Activated CD4-positive, alpha-beta T cell treated with anti-CD3 and anti-CD28 coated beads, Interleukin-2, amount 50 U/mL, for 24 hours (primary cell): ENCODE measurements around the gene GHDC.
"Not testable (repeated sequence)": the region's sequence is repeated elsewhere in the genome, so short reads cannot be mapped to it uniquely, and the experiment has no call there.

Experiments
- DNase-seq, 2 donors: peaks; one replicate each; pipeline ENCODE4 v3.0.0-alpha.2; 2020; ENCODE audit warnings: low read depth in 1 of 2, low spot score in 1 of 2

Gene GHDC

GRCh38 chr17:42193969-42194899 is at the start of gene GHDC:
Gene GHDC (minus strand): TSS chr17:42194494. CDS start chr17:42193581, 913 bp downstream.
- peak; percentile 56 to 78 for DNase-seq

GRCh38 chr17:42243493-42243982 is 49.2 kb upstream of the GHDC start:
- DNase-seq = no peak

GRCh38 chr17:42241871-42242270 is 47.6 kb upstream of the GHDC start:
- no peak for DNase-seq

- DNase-seq = not testable (repeated sequence)
These were observed 46.6 kb upstream of the GHDC start for GRCh38 chr17:42240863-42241262.

- DNase-seq = no peak
These were observed 45.9 kb upstream of the GHDC start for GRCh38 chr17:42240201-42240600.

GRCh38 chr17:42239576-42239975 is 45.3 kb upstream of the GHDC start:
- not testable (repeated sequence) for DNase-seq

- DNase-seq = no peak
These were observed 42.5 kb upstream of the GHDC start for GRCh38 chr17:42236760-42237159.

- no peak for DNase-seq
These were observed 39.7 kb upstream of the GHDC start for GRCh38 chr17:42233994-42234393.

- DNase-seq = no peak
These were observed 38.9 kb upstream of the GHDC start for GRCh38 chr17:42233156-42233555.

- no peak for DNase-seq
These were observed 35.9 kb upstream of the GHDC start for GRCh38 chr17:42230225-42230624.

GRCh38 chr17:42227849-42228700 is 33.8 kb upstream of the GHDC start:
- DNase-seq = no peak

- DNase-seq = no peak
These were observed 31.4 kb upstream of the GHDC start for GRCh38 chr17:42225646-42226045.

- no peak for DNase-seq
These were observed 30.4 kb upstream of the GHDC start for GRCh38 chr17:42224651-42225050.

- peak; percentile 14 to 38 for DNase-seq
These were observed 27.8 kb upstream of the GHDC start for GRCh38 chr17:42221886-42222745.

GRCh38 chr17:42219280-42219679 is 25.0 kb upstream of the GHDC start:
- not testable (repeated sequence) for DNase-seq

- DNase-seq = no peak
These were observed 19.9 kb upstream of the GHDC start for GRCh38 chr17:42214156-42214555.

- no peak for DNase-seq
These were observed 18.1 kb upstream of the GHDC start for GRCh38 chr17:42212382-42212781.

- DNase-seq = not testable (repeated sequence)
These were observed 17.6 kb upstream of the GHDC start for GRCh38 chr17:42211921-42212341.

- DNase-seq = no peak
These were observed 15.8 kb upstream of the GHDC start for GRCh38 chr17:42210046-42210445.

- DNase-seq = not testable (repeated sequence)
These were observed 11.9 kb upstream of the GHDC start for GRCh38 chr17:42206153-42206612.

GRCh38 chr17:42203354-42203753 is 9.1 kb upstream of the GHDC start:
- DNase-seq = no peak
